OCI-LY7 (cell line): ENCODE data around the gene HLA-DMA.

Experiments used
- CTCF ChIP-seq: fragments of 200-600 bp; sonication (generic); conservative IDR thresholded peaks from 2 replicates; pipeline ENCODE4 v1.5.1; 2014; ENCODE audit warnings: mild to moderate bottlenecking, antibody characterized with exemption, low read length, moderate library complexity, mixed read lengths
- EZH2phosphoT487 ChIP-seq: fragments of 200-600 bp; sonication (generic); IDR thresholded peaks from 2 replicates; pipeline ENCODE4 v1.6.1; 2018; ENCODE audit warnings: low read depth, borderline replicate concordance, mild to moderate bottlenecking, mixed run types, antibody characterized with exemption, low read length, moderate library complexity, mixed read lengths

DNA sequence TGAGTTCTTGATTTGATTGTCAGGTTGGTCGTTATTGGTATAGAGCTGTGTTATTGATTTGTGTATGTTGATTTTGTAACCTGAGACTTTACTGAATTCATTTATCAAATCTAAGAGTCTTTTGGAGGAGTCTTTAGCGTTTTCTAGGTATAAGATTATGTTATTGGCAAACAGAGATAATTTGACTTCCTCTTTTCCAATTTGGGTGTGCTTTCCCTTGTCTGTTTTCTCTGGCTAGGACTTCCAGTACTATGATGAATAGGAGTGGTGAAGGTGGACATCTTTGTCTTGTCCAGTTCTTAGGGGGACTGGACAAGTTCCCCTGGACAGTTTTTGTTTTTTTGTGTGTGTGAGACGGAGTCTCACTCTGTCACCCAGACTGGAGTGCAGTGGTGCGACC is 39.1 kb upstream of the HLA-DMA start:
- TF ChIP-seq CTCF (no peak), EZH2phosphoT487 (no peak)
